GM12878 (cell line): ENCODE measurements around the gene TMEM163. TPM values are rescaled to one million over a fixed set of nuclear protein-coding genes. Genes with fewer than 3 reads are reported as not detected.

ENCODE experiments used
- ATAC-seq: fragments of 200-7000 bp; cut with Tn5 transposase; 3 replicates; pipeline ENCODE4 v1.9.1; 2020; ENCODE audit warnings: mild to moderate bottlenecking, moderate library complexity
- BruUV-seq: library from RNA; stranded (reverse); fragments of 400-500 nt; replicated peaks from 2 replicates; lab custom pipeline; 2021; lab: Mats Ljungman, UMichigan
- CTCF ChIA-PET: fragments of 300-600 bp; sonication (Branson Sonifier 250); formaldehyde crosslinking; extraction: SDS; loops from one replicate; lab custom pipeline; 2021; ENCODE audit warnings: inconsistent platforms; lab: Yijun Ruan, JAX
- POLR2A ChIA-PET: fragments of 350-600 bp; formaldehyde crosslinking; extraction: SDS; loops from one replicate; lab custom pipeline; 2021; ENCODE audit warnings: inconsistent platforms; lab: Charles Lee
- RAD21 ChIA-PET: fragments of 300-600 bp; sonication (Branson Sonifier 250); formaldehyde crosslinking; loops from one replicate; lab custom pipeline; 2023; ENCODE audit warnings: antibody characterized with exemption; ENCODE audit not compliant: unreplicated experiment; lab: Charles Lee
- SMC1A ChIA-PET: fragments of 300-600 bp; sonication (Branson Sonifier 250); formaldehyde crosslinking; loops from one replicate; lab custom pipeline; 2023; ENCODE audit not compliant: unreplicated experiment, uncharacterized antibody; lab: Charles Lee
- DNase-seq: peaks from one replicate; pipeline ENCODE4 v3.0.0-alpha.2; 2011; ENCODE audit warnings: low read depth, low spot score
- FAIRE-seq: peaks from 3 replicates; lab custom pipeline; 2011; peaks lifted over from hg19 to GRCh38; lab: Jason Lieb, UNC
- H2AFZ ChIP-seq: 2 replicates; pipeline ENCODE4 v1.6.0; 2011; ENCODE audit warnings: low read depth, low read length, control low read depth; ENCODE audit not compliant: control insufficient read depth
- H3K27ac ChIP-seq: 2 replicates; pipeline ENCODE4 v1.5.1; 2011; ENCODE audit warnings: control low read depth; ENCODE audit not compliant: control insufficient read depth, insufficient read depth
- H3K27me3 ChIP-seq, 2 experiments: replicated peaks in 1 of 2; 2 replicates each; pipeline versions ENCODE4 v1.6.0 to v1.6.1; 2011; ENCODE audit warnings: low read length in 1 of 2; ENCODE audit not compliant: control insufficient read depth in 2 of 2, insufficient read depth in 2 of 2
- H3K36me3 ChIP-seq, 2 experiments: 2 replicates each; pipeline ENCODE4 v1.5.1; 2011; ENCODE audit warnings: low read length in 1 of 2; ENCODE audit not compliant: control insufficient read depth in 2 of 2, insufficient read depth in 2 of 2
- H3K4me1 ChIP-seq: 2 replicates; pipeline ENCODE4 v1.6.1; 2011; ENCODE audit warnings: mild to moderate bottlenecking, low read length, moderate library complexity, mixed read lengths; ENCODE audit not compliant: control insufficient read depth, insufficient read depth
- H3K4me2 ChIP-seq: 2 replicates; pipeline ENCODE4 v1.6.0; 2011; ENCODE audit warnings: control low read depth; ENCODE audit not compliant: control insufficient read depth, insufficient read depth
- H3K4me3 ChIP-seq: fragments of 200-600 bp; sonication (generic); 2 replicates; pipeline ENCODE4 v1.5.1; 2016
- H3K79me2 ChIP-seq: 2 replicates; pipeline ENCODE4 v1.6.0; 2011; ENCODE audit warnings: low read length; ENCODE audit not compliant: control insufficient read depth, insufficient read depth
- H3K9ac ChIP-seq: 2 replicates; pipeline ENCODE4 v1.8.0; 2011; ENCODE audit warnings: low read length, control low read depth, mixed read lengths; ENCODE audit not compliant: control insufficient read depth, insufficient read depth
- H3K9me3 ChIP-seq: replicated peaks from 3 replicates; pipeline ENCODE4 v1.5.1; 2011; ENCODE audit warnings: mild to moderate bottlenecking, low read length; ENCODE audit not compliant: control insufficient read depth, insufficient read depth
- H4K20me1 ChIP-seq: 2 replicates; pipeline ENCODE4 v1.6.0; 2011; ENCODE audit not compliant: control insufficient read depth, insufficient read depth
- BCL11A ChIP-seq: IDR thresholded peaks from 2 replicates; pipeline ENCODE4 v1.6.1; 2011; ENCODE audit warnings: low read depth, low read length
- DPF2 ChIP-seq: fragments of 450-650 bp; IDR thresholded peaks from 2 replicates; pipeline ENCODE4 v1.6.1; 2017; ENCODE audit warnings: mild to moderate bottlenecking
- E2F8 ChIP-seq: fragments of 450-650 bp; IDR thresholded peaks from 2 replicates; pipeline ENCODE4 v1.6.1; 2018; ENCODE audit warnings: mild to moderate bottlenecking, low read depth, moderate library complexity; ENCODE audit not compliant: partially characterized antibody
- E4F1 ChIP-seq: fragments of 450-650 bp; IDR thresholded peaks from 2 replicates; pipeline ENCODE4 v1.6.1; 2018; ENCODE audit warnings: borderline replicate concordance, mild to moderate bottlenecking; ENCODE audit not compliant: partially characterized antibody
- ETV6 ChIP-seq, 2 experiments: fragments of 450-650 bp in 1 of 2; IDR thresholded peaks in 1 of 2; conservative IDR thresholded peaks in 1 of 2; 2 replicates each; pipeline ENCODE4 v1.6.1; 2014; ENCODE audit warnings: antibody characterized with exemption in 1 of 2, borderline replicate concordance in 1 of 2, low read depth in 1 of 2, mild to moderate bottlenecking in 1 of 2, moderate library complexity in 1 of 2
- EZH2 ChIP-seq: IDR thresholded peaks from 2 replicates; pipeline ENCODE4 v1.6.1; 2012; ENCODE audit warnings: low read depth, mild to moderate bottlenecking, control low read depth, inconsistent platforms, low read length, borderline replicate concordance; ENCODE audit not compliant: control insufficient read depth
- GATAD2B ChIP-seq: fragments of 450-650 bp; conservative IDR thresholded peaks from 2 replicates; pipeline ENCODE4 v1.6.1; 2017; ENCODE audit warnings: low read depth, mild to moderate bottlenecking, moderate library complexity
- MEF2A ChIP-seq: IDR thresholded peaks from 2 replicates; pipeline ENCODE4 v1.6.1; 2011; ENCODE audit warnings: low read depth, mild to moderate bottlenecking, low read length, moderate library complexity; ENCODE audit not compliant: insufficient read depth
- NKRF ChIP-seq: fragments of 450-650 bp; conservative IDR thresholded peaks from 2 replicates; pipeline ENCODE4 v1.6.1; 2017; ENCODE audit warnings: mild to moderate bottlenecking, moderate library complexity
- PAX8 ChIP-seq: fragments of 450-650 bp; IDR thresholded peaks from 2 replicates; pipeline ENCODE4 v1.6.1; 2017; ENCODE audit warnings: mild to moderate bottlenecking, moderate library complexity
- RB1 ChIP-seq: fragments of 450-650 bp; formaldehyde crosslinking; IDR thresholded peaks from 2 replicates; pipeline ENCODE4 v1.6.1; 2017; ENCODE audit warnings: mild to moderate bottlenecking, borderline replicate concordance
- TBL1XR1 ChIP-seq: IDR thresholded peaks from 2 replicates; pipeline ENCODE4 v1.6.1; 2012; ENCODE audit warnings: low read depth, low read length, improper control_type of control experiment
- TCF12 ChIP-seq: IDR thresholded peaks from 2 replicates; pipeline ENCODE4 v1.6.1; 2011; ENCODE audit warnings: low read depth, mild to moderate bottlenecking, low read length
- TCF3 ChIP-seq: IDR thresholded peaks from 2 replicates; pipeline ENCODE4 v1.6.1; 2012; ENCODE audit warnings: low read depth, mild to moderate bottlenecking, low read length, borderline replicate concordance; ENCODE audit not compliant: insufficient read depth
- USF2 ChIP-seq: IDR thresholded peaks from 2 replicates; pipeline ENCODE4 v1.6.1; 2011; ENCODE audit warnings: low read depth, low read length, improper control_type of control experiment, borderline replicate concordance
- ZNF217 ChIP-seq: fragments of 450-650 bp; IDR thresholded peaks from 2 replicates; pipeline ENCODE4 v1.6.1; 2017; ENCODE audit warnings: antibody characterized with exemption, mild to moderate bottlenecking
- ZSCAN29 ChIP-seq: fragments of 450-650 bp; IDR thresholded peaks from 2 replicates; pipeline ENCODE4 v1.6.1; 2017; ENCODE audit warnings: mild to moderate bottlenecking, moderate library complexity
- WGBS: methylation state at CpG from one replicate; pipeline ENCODE4 v1.1.6; 2016; ENCODE audit warnings: low lambda C conversion rate; ENCODE audit not compliant: insufficient replicate concordance, insufficient coverage; ENCODE audit errors: missing lambda C conversion rate; 5-methylcytosine and 5-hydroxymethylcytosine counted together
- in situ Hi-C: fragments of 300-500 bp; cut with MboI; formaldehyde crosslinking; loops from 9 replicates; pipeline ENCODE4 v1.14.3; 2018; ENCODE audit warnings: mixed read lengths
- intact Hi-C: fragments of 100-400 bp; cut with micrococcal nuclease; formaldehyde crosslinking; loops from one replicate; pipeline ENCODE4 v1.14.2; 2022; ENCODE audit not compliant: unreplicated experiment
- polyA plus RNA-seq, 11 experiments: library from polyadenylated mRNA; depleted of rRNA in 4 of 11; unstranded in 6 of 11; stranded (reverse) in 5 of 11; fragments of >200 nt; fragmentation: Nextera tagmentation in 4 of 11; fragmentation: Illumina TruSeq in 1 of 11; extraction: Ambion mirVana in 4 of 11; extraction: Trizol in 1 of 11; gene quantifications; 1 replicate in 1 of 11; 2 replicates in 10 of 11; pipeline versions ENCODE4 v1.2.1 to v1.2.3, GENCODE V29; 2011 to 2016; ENCODE audit warnings: inconsistent platforms in 2 of 11, missing spikeins in 2 of 11, low read depth in 1 of 11
- total RNA-seq, 4 experiments: library from RNA; depleted of rRNA in 3 of 4; stranded (reverse); fragments of >200 nt in 3 of 4; fragmentation: Illumina TruSeq in 1 of 4; extraction: Trizol in 1 of 4; gene quantifications; 2 replicates each; pipeline versions ENCODE4 v1.2.1 to v1.2.3, GENCODE V29; 2013 to 2021

Gene TMEM163
- total and polyA plus RNA-seq, 10 of the 15 experiments (the other 5 are each of a cell fraction or from before 2014, with no cell fraction given) = 0.05 to 0.11 (median 0.07) TPM; not detected in 4

- Histone ChIP-seq H3K4me1 (no peaks in the 10 kb centered on the region), H3K27ac (no peak overlapping the region)
- TF ChIP-seq PAX8 = no peak
- TF ChIP-seq ZNF217 = no peak
- no peak for TF ChIP-seq E4F1
- no peak for TF ChIP-seq NKRF
- TF ChIP-seq EZH2 = no peak
- TF ChIP-seq DPF2 = no peak
- no peak for TF ChIP-seq MEF2A
- no peak for TF ChIP-seq E2F8
- TF ChIP-seq GATAD2B = no peak
- TF ChIP-seq BCL11A = no peak
- no peak for TF ChIP-seq RB1
- TF ChIP-seq TCF3 = no peak
- TF ChIP-seq ZSCAN29 = no peak
- TF ChIP-seq TCF12 = no peak
- TF ChIP-seq USF2 = no peak
- TF ChIP-seq TBL1XR1 = no peak
- no peak for TF ChIP-seq ETV6 (conservative IDR thresholded peaks at IDR 0.05 in 1 of 2, IDR thresholded peaks at IDR 0.05 in 1 of 2; ENCODE audit: borderline replicate concordance in 1 of 2, low read depth in 1 of 2)
- TF ChIP-seq, all 136 proteins: peak for 0
- DNase-seq (no peak), ATAC-seq (no peak), FAIRE-seq (no peak)
- ChIA-PET POLR2A (no interaction called here), SMC1A (no interaction called here), CTCF (no interaction called here), RAD21 (no interaction called here)
- Histone ChIP-seq H3K79me2 (no peaks in the 10 kb centered on the region), H4K20me1 (no peaks in the 10 kb centered on the region), H2AFZ (no peak overlapping the region), H3K36me3 (no peaks in the 10 kb centered on the region), H3K27me3 (no peaks in the 10 kb centered on the region), H3K4me3 (no peak overlapping the region), H3K9me3 (no peaks in the 10 kb centered on the region), H3K9ac (no peak overlapping the region), H3K4me2 (no peak overlapping the region)
- intact Hi-C loops = no loop called here
- BruUV-seq = no TSS peak
- WGBS = 29% methylated on average over 5 of the region's 5 CpGs
- in situ Hi-C loops = no loop called here
Measured at GRCh38 chr2:134648586-134648985, 70.2 kb downstream of the TMEM163 start.
